Lower leg skin (tissue), 4 donors: ENCODE results near the gene TM9SF4. TPM values are rescaled to one million over a fixed set of nuclear protein-coding genes. Genes with fewer than 3 reads are reported as not detected.

Experiments used
- DNase-seq, 2 donors: peaks; one replicate each; pipeline ENCODE4 v3.0.0-alpha.2; 2019; ENCODE audit warnings: low spot score in 2 of 2
- H3K4me3 ChIP-seq: fragments of 200-600 bp; sonication (generic); 2 replicates; pipeline ENCODE4 v1.5.1; 2017; ENCODE audit warnings: mild to moderate bottlenecking, low read depth; ENCODE audit not compliant: poor library complexity, severe bottlenecking
- POLR2A ChIP-seq, 2 donors: fragments of 450-650 bp; IDR thresholded peaks; one replicate each; pipeline ENCODE4 v1.6.1; 2016 to 2017; ENCODE audit warnings: antibody characterized with exemption in 2 of 2, mild to moderate bottlenecking in 1 of 2, moderate library complexity in 1 of 2
- WGBS, 2 donors: methylation state at CpG; one replicate each; pipeline ENCODE4 v1.1.5; 2018; 5-methylcytosine and 5-hydroxymethylcytosine counted together
- intact Hi-C: fragments of 100-400 bp; cut with DNase I; formaldehyde crosslinking; loops from one replicate; pipeline ENCODE4 v1.15.0; 2023; ENCODE audit warnings: low total_unique reads
- total RNA-seq, 4 donors: library from RNA; depleted of rRNA; stranded (reverse); fragments of >200 nt; gene quantifications; one replicate each; pipeline ENCODE4 v1.1.0, GENCODE V29; 2016
- TF ChIP-seq, protein P1 (sequence below), 3 donors: fragments of 450-650 bp; IDR thresholded peaks; one replicate each; pipeline ENCODE4 v1.5.1; 2016; ENCODE audit warnings: antibody characterized with exemption in 3 of 3, mild to moderate bottlenecking in 3 of 3, moderate library complexity in 2 of 3

Gene TM9SF4
- total RNA-seq, 4 donors from 2014 or later: 42.2 to 49.5 (median 47.3) TPM

DNA sequence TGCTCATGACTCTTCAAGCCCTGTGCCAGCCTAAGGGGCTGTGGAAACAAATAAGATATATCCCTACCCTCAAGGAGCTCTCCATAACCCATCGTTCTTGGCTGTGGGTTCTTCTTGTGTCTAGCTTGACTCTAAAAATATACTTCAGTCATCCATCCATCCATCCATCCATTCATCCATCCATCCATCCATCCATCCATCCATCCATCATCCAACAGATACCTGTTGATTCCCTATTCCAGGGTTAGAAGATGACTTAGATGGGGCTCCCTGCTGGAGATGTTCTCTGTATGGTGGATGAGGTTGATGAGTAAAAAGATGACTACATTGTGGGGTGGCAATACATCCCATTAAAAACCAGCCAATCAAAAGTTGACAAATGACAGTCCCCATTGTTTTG lies 34.0 kb upstream of the TM9SF4 start:
- 87 to 93% methylated on average over 1 of the region's 1 CpG for WGBS, 2 donors
- intact Hi-C loops: no loop called here
- DNase-seq: no peak
- TF ChIP-seq, protein P1, sequence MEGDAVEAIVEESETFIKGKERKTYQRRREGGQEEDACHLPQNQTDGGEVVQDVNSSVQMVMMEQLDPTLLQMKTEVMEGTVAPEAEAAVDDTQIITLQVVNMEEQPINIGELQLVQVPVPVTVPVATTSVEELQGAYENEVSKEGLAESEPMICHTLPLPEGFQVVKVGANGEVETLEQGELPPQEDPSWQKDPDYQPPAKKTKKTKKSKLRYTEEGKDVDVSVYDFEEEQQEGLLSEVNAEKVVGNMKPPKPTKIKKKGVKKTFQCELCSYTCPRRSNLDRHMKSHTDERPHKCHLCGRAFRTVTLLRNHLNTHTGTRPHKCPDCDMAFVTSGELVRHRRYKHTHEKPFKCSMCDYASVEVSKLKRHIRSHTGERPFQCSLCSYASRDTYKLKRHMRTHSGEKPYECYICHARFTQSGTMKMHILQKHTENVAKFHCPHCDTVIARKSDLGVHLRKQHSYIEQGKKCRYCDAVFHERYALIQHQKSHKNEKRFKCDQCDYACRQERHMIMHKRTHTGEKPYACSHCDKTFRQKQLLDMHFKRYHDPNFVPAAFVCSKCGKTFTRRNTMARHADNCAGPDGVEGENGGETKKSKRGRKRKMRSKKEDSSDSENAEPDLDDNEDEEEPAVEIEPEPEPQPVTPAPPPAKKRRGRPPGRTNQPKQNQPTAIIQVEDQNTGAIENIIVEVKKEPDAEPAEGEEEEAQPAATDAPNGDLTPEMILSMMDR (IDR thresholded peaks at IDR 0.05): no peak
- TF ChIP-seq POLR2A (IDR thresholded peaks at IDR 0.05): no peak
- H3K4me3 ChIP-seq: no peak overlapping the region

DNA sequence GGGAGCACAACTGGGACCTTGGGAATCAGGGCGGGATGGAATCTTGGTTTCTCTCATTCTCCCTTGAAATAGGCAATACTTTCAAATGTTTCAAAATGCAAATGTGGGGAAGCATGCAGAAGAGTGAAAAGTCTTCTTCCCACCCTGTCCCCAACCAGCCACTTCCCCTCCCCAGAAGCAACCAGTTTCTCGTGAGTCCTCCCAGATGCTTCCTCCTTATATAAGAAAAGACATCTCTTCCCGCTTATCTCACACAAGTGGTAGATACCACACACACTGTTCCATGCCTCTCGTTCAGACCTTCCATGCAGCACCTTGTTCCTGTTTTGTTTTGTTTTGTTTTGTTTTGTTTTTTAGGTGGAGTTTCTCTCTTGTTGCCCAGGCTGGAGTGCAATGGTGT lies 32.3 kb upstream of the TM9SF4 start:
- intact Hi-C loops: no loop called here
- no peak overlapping the region for H3K4me3 ChIP-seq
- TF ChIP-seq POLR2A (IDR thresholded peaks at IDR 0.05): no peak
- TF ChIP-seq, protein P1 (IDR thresholded peaks at IDR 0.05): no peak
- no peak for DNase-seq
- 73 to 81% methylated on average over 4 of the region's 4 CpGs for WGBS, 2 donors

DNA sequence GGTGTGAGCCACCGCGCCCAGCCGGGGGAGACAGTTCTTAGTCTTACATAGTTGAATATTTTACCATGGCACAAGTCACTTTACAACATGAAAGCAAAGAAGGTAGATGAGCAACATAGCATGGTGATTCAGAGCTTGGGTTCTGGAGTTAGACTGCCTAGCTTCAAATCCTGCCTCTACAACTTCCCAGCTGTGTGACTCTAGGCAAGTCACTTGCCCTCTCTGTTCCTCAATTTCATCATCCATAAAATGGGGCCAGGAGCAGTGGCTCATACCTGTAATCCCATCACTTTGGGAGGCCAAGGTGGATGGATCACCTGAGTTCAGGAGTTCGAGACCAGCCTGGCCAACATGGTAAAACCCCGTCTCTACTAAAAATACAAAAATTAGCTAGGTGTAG lies 31.2 kb upstream of the TM9SF4 start:
- intact Hi-C loops: no loop called here
- TF ChIP-seq POLR2A (IDR thresholded peaks at IDR 0.05): no peak
- TF ChIP-seq, protein P1 (IDR thresholded peaks at IDR 0.05): no peak
- no peak for DNase-seq
- H3K4me3 ChIP-seq: no peak overlapping the region
- 97 to 98% methylated on average over 5 of the region's 5 CpGs for WGBS, 2 donors

DNA sequence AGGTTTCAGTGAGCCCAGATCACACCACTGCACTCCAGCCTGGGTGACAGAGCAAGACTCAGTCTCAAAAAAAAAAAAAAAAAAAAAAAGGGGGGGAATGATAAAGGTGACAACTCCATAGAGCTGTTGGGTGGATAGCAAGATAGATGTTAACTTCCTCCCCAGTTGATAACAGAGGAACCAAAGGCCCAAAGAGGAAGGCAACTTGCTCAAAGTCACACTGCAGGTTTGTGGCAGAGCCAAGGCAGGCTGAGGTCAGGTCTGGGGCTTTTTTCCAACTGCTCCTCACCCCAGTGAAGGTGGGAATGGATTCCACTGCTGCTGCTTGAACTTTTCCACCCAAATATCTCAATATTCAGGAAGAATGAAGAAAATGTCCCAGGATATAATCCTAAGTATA lies 30.7 kb upstream of the TM9SF4 start:
- intact Hi-C loops: no loop called here
- no peak overlapping the region for H3K4me3 ChIP-seq
- DNase-seq: no peak
- TF ChIP-seq, protein P1 (IDR thresholded peaks at IDR 0.05): no peak
- no peak for TF ChIP-seq POLR2A (IDR thresholded peaks at IDR 0.05)

DNA sequence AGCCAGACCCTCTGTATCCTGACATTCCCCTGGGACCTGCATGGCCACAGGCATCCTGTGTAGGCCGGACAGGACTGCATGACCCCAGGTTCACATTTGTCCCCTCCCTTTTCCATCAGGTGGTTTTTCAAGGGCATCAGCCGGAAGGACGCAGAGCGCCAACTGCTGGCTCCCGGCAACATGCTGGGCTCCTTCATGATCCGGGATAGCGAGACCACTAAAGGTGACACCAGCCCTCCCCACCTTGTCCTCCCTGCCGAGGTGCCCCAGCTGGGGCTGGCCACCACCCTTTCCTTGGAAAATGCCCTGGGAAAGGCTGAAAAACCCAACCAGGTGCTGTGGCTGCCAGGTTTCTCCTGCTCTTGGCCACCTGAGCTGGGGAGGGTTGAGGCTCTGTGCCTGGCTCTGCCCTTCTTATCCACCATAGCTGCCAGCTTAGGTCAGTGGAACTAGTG lies 29.8 kb upstream of the TM9SF4 start:
- TF ChIP-seq, protein P1 (IDR thresholded peaks at IDR 0.05): no peak
- no peak for TF ChIP-seq POLR2A (IDR thresholded peaks at IDR 0.05)
- H3K4me3 ChIP-seq: no peak overlapping the region
- DNase-seq: no peak
- WGBS, 2 donors: 62 to 66% methylated on average over 8 of the region's 8 CpGs
- intact Hi-C loops: no loop called here

DNA sequence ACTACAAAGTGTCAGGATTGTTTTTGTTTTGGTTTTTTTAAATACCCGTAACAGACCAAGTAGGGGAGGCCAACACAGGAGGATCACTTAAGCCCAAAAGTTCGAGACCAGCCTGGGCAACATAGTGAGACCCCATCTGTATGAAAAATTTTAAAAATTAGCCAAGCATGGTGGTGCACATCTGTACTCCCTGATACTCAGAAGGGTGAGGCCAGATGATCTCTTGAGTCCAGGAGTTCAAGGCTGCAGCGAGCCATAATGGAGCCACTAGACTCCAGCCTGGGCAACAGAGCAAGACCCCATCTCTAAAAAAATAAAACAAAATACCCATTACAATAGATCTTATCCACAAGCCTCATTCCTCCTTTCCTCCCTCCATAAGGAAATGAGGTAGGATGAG lies 28.7 kb upstream of the TM9SF4 start:
- no peak overlapping the region for H3K4me3 ChIP-seq
- 63 to 90% methylated on average over 3 of the region's 3 CpGs for WGBS, 2 donors
- TF ChIP-seq, protein P1 (IDR thresholded peaks at IDR 0.05): no peak
- TF ChIP-seq POLR2A (IDR thresholded peaks at IDR 0.05): no peak
- DNase-seq: no peak
- intact Hi-C loops: no loop called here
